Stimulated activated CD4-positive, alpha-beta T cell treated with anti-CD3 and anti-CD28 coated beads, Interleukin-12 subunit alpha, Interleukin-12 subunit beta, amount 100 ng/mL, for 4 hours (primary cell): ENCODE results near the gene ST14.
A peak's percentile ranks its signal among the peaks of the same experiment; 100 is the strongest.

Source experiments
- DNase-seq: peaks from one replicate; pipeline ENCODE4 v3.0.0-alpha.2; 2020

The ST14 gene

DNA sequence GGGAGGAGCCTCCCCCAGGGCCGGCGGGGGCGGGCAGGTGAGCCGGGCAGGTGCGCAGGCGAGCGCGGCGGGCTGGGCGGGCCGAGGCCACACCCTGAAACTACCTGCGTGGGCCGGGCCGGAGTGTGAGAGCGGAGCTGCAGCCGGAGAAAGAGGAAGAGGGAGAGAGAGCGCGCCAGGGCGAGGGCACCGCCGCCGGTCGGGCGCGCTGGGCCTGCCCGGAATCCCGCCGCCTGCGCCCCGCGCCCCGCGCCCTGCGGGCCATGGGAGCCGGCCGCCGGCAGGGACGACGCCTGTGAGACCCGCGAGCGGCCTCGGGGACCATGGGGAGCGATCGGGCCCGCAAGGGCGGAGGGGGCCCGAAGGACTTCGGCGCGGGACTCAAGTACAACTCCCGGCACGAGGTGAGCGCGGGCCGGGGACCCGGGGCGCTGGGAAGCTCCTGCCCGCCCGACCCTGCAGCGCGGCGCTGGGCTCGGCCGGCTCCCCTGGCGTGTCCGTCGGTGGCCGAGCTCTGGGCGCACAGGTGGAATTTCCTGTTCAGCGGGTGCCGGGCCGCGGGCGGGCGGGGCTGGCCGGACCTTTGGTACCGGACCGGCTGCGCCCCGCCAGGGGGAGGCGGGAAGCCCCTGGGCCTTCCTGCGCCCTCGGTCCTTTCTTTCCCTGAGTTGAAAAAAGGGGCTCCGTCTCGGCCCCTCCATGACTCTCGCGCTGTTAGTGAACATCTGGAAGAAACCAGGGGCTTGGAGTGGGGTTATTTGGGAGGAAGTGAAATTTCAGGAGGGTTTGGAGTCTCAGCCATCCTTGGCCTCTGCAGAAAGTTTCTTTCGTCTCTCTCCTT is at the start of gene ST14:
Gene ST14 (plus strand): TSS at position 126 of the 841 bp plus-strand sequence. CDS start 198 bp downstream, at position 324.
- DNase-seq: no peak

DNA sequence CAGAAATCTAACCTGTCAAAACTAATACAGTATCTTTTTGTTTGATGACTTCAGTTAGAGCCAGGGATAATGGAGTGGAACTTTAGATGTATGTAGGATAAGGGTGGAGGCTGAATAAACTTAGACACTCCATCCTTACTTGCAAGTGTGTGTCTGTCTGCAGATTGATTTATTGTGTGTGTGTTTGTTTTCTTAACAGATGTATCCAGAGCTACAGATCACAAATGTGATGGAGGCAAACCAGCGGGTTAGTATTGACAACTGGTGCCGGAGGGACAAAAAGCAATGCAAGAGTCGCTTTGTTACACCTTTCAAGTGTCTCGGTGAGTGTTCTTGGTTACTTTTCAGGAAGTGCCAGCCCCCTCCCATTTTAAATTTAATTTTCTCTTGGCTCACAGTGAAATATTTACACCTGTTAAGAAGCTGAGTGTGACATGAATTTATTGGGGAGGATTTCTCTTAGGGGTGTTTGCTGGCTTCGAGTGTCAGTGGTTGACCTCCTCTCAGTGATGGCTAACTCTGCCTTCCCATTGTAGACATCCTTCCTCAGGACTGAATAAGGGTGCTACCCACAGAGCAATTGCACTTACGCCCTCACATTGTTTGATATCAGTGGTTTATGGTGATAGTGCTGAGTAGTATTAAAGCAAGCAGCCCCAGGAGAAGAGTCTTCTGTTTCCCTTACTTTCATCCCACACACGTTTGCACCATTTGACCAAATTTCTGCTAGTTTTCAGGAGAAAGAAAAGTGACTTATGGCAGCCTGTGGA is 49.1 kb upstream of the ST14 start:
- DNase-seq: no peak

DNA sequence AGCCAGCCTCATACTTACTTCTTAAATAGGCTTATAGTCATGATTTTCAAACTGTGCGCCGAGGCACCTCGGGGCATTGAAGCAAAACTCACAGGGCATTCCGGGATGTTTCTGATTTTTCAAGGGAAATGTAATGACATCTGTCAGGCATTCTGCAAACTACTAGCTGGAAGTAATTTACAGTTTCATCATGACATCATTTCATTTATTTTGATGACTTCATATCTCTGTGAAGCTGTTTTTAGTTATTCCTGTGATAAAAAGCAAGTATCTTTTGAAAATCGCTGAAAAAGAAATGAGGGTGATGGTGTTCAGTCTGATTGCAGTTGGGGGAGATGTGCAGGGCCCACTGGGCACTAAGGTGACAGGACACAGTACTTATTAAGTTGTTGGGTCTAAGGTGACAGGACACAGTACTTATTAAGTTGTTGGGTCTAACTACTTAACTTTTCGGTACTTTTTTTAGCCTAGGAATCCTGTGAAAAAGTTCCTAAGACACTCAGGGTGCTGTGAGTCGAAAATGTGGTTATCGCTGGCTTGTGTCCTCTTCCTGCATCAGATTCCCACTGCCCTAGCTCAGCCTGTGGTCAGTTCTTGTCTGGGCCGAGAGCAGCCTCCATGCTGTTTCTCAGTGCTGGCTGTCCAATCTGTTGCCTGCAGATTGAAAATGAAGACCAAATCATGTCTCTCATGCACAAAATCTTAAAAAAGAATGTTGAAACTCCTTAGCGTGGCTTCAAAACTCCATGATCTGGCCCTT is 47.3 kb upstream of the ST14 start:
- DNase-seq: no peak

DNA sequence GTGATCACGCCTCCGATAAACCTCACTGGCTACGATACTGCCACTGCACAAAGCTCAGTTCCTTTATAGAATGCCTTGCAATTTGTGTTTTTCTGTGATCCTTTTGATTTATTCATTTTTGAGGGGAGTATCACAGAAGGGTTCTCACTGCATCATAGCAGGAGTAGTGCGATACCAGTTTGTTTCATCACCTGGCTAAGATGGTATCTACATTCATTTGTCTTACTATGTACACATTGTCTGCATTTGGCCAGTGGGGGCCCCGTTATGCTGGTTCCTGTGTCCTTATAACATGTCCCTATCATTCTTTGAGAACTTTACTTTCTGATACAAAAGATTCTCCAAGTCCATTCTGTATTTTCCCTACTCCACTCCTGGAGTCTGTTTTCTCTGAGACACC is 45.3 kb upstream of the ST14 start:
- DNase-seq: no peak

DNA sequence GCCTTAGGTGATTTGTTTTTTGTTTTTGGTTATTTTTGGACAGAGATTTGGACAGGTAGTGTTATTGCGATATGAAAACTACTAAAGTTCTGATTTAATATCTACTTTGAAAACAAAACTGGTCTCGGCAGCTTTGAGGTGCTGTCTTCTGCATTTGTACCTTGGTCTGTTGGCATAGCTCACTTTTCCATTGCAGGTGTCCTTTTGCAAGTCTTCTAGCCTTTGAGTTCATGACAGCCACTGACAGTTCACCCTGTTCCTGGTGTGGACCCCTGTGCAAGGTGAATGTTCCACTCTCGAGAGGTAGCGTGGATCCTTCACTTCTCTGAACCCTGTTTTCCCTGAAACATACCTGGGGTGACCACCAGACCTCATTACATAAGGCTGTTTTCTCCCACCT is 44.9 kb upstream of the ST14 start:
- no peak for DNase-seq

DNA sequence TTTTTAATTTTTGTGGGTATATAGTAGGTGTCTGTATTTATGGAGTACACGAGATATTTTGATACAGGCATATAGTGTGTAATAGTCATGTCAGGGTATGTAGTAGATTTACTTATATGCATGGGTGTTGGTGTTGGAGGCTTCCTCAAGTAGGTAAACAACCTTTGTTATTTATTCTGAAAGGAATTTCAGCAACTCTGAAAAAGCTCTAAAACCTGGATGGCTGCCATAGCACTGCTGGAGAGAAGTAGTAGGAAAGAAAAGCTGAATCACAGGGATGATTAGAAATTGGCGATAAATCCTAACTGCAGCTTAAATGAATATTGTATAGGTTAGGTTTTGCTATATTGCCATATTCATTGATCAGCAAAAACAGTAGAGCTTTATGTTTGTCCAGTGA is 44.4 kb upstream of the ST14 start:
- DNase-seq: no peak

DNA sequence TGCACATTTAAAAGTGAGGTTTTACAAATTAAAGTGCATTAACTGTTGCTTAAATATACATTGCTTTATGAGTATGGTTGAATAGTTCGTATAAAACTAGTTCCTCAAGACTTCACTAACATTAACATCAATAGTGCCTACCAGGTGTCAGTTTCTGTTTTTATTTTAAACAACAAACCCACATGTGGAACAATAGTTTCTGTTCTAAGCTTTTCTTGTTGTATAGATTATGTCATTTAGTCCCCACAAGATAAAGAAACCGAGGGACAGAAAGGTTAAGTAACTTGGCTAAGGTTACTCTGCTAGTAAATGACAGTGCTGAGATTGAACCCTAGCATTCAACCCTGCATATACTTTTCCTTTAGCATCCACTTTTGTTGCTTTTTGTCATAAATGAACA is 41.4 kb upstream of the ST14 start:
- DNase-seq: no peak

DNA sequence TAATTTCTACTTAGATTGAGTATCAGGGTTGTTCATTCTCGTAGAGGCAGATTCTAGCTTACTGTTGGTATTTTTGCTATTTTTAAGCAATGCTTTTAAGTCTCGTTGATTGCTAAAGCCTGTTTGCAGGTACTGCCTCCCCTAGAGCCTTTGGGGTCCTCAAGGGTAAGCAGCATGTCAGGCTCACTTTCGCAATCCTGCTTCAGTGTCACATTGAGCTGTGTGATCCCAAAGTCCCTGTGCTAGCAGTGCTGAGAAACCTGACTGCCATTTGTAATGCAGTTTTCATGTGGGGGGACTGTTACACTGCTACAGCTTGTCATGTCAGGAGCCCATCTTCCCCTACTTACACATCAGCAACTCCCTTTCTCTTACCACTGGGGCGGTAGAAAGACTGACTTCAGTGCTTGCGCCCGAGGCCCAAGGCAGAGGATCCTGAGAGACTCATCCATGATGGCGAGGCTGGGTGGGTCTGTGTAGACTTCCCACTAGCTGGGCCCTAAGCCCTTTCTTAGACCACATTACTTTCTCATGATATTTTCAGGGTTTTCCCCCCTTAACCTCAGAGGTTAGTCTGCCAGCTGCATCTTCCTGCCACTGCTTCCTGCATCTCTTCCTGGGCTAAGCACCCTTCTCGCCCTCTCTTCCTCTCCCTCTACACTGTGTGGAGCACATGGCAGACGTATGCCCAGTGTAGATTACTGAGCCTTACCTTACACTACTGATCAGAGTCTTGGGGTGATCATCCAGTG is 40.8 kb upstream of the ST14 start:
- no peak for DNase-seq

DNA sequence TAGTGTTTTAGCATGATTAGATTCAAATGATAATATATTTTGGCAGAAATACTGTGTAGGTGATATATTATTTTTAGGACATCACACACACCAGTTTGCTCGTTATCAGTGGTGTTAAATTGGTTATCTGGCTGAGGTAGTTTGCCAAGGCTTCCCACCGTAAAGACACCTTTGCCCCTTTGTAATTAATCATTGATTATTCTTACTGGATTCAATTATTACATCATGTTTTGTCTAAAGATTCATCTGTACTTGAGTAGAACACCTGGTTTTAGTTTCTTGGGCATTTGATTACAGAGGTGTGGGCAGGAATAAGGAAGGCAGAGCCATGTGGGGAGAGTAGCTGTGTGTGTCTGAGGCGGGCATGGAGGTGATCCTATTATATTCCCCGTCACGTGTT is 39.5 kb upstream of the ST14 start:
- DNase-seq: no peak

DNA sequence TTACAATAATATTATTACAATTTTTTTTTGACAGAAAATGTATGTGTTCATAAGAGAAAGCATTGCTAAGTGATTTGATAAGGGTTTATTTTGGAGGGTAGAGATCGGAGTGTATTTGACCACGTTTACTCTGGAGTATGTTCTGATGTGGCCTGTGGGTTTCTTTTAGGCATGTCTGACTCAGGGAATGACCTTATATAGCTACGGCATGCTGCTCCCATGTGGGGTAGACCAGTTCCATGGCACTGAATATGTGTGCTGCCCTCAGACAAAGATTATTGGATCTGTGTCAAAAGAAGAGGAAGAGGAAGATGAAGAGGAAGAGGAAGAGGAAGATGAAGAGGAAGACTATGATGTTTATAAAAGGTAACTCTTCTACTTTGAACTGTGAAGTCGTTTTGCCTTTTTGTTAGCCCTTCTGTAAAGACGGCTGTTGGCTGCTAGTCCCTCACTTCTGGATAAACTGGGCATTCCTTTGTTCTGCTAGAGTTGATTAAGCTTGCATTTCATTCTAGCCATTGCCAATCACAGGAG is 38.1 kb upstream of the ST14 start:
- DNase-seq: no peak

DNA sequence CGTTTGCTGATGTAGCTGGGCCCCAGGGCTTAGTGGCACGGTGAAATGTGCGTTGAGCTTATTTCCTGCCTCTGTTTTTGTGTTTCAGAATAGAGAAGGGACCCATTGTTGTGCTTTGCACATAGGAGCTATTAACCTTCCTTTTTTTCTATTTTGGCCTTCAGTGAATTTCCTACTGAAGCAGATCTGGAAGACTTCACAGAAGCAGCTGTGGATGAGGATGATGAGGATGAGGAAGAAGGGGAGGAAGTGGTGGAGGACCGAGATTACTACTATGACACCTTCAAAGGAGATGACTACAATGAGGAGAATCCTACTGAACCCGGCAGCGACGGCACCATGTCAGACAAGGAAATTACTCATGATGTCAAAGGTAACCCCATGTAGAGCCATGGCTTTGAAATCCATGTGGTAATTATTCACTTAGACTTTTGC is 37.4 kb upstream of the ST14 start:
- peak; percentile 11 for DNase-seq

DNA sequence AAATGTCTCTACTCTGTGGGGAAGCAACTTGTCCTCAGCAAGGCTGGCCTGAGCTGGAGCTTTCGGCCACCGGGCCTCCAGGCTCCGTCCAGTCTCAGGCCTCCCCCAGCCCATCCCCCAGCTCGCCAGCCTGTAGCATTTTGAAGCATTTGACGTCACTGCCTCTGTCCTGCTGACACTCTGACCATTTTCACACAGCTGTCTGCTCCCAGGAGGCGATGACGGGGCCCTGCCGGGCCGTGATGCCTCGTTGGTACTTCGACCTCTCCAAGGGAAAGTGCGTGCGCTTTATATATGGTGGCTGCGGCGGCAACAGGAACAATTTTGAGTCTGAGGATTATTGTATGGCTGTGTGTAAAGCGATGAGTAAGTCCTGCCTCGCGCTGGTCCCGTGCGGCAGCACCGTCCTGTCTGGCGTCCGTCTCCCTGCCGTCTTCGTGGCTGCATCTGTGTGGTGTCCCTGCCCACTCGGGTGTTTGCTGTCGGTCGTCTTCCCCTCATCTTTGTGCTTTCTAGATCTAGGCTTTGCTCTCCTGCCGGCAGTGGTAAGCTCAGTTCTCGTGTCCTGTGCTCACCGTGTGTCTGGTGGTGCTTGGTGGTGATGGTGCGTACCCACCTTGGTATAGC is 36.1 kb upstream of the ST14 start:
- no peak for DNase-seq

DNA sequence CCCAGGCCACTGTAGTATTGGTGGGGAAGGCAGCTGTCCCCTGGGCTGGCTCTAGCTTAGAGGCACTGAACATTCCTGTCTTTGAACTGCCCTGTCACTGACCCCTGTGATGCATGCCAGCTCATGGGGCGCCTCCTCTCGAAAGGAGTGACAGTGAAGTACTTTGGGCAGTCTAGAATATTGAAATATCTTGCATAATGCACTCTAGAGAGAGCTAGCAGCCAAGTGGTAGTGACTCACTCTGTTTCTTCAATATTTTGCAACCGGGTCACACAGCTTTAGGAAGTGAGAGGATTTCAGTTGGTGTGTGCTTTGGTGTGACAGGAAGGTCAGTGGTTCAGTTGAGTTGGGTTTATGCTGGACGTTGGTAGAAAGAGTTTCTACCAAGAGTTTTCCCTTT is 35.5 kb upstream of the ST14 start:
- no peak for DNase-seq

DNA sequence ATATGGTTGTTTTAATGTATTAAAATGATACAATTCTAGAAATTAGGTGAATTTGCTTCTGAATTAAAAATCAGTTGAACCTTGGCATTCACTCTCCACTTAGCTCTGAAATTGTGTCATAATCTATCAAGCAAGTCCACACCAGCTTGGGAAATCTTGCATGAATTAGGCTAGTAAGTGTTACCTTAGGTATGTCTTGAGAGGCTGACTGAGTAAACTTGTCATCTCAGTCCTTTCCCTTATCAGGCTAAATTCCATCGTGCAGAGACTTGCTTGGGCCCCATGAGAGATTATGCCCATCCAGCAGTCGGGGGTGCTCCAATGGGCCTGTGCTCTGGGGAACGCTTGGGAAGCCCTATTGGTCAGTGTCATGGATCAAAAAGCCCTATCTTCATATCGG is 33.9 kb upstream of the ST14 start:
- DNase-seq: no peak

DNA sequence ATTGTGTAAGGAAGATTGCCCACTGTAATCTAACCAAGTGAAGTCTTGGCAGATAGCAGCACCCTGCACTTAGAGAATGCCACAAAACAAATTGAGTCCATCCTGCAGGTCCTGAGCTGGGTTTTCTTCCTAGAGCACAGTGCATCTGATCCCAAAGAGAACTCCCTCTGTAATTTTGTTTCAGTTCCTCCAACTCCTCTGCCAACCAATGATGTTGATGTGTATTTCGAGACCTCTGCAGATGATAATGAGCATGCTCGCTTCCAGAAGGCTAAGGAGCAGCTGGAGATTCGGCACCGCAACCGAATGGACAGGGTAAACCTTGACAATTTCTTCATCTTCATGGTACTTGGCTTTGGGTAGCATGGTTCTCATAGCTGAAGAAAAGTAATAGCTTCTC is 33.1 kb upstream of the ST14 start:
- DNase-seq: no peak

DNA sequence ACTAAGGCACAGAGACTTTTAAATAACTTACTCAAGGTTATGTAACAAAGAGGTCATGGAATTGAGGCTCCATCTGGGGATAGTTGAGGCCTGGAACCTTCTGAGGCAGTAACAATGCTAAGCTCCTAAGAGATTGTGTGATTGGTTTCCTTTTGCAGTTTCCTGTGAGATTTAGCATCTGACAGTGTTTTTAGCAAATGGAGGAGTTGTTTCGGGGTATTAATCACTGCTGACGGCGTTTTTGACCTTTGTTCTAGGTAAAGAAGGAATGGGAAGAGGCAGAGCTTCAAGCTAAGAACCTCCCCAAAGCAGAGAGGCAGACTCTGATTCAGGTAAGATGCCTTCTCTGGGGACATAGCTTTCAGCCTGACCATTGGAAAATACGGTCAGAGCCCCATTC is 32.1 kb upstream of the ST14 start:
- no peak for DNase-seq

DNA sequence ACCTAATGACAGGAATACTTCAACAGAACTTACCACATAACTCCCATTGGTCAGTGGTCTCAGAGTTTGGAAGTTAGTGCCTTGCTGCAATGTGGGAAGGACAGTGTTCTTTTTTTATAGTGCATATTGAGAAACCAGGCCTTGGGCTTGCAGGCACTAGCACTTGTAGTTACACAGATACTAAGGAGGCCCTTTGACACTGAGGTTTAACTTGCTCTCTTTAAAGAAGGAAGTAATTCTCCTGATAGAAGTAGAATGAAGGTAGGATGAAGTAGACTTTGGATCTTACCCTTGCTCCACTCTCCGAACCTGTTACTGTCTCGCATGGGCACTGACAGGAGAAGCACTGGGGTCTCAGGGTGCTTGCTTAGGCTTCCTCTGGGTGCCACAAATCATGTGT is 31.0 kb upstream of the ST14 start:
- DNase-seq: no peak

DNA sequence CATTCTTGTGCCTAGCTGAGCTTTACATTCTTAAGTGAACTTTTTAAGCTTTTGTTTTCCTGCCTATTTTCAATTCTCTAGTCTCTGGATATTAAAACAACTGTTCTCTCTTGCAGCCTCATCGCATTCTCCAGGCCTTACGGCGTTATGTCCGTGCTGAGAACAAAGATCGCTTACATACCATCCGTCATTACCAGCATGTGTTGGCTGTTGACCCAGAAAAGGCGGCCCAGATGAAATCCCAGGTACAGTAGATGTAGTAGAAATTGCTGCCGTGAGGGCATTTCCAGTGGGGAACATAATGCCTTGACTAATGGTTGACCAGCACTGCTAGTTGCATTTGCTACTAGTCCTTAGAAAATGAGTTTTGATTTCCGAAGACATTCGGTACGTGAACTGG is 29.7 kb upstream of the ST14 start:
- no peak for DNase-seq

DNA sequence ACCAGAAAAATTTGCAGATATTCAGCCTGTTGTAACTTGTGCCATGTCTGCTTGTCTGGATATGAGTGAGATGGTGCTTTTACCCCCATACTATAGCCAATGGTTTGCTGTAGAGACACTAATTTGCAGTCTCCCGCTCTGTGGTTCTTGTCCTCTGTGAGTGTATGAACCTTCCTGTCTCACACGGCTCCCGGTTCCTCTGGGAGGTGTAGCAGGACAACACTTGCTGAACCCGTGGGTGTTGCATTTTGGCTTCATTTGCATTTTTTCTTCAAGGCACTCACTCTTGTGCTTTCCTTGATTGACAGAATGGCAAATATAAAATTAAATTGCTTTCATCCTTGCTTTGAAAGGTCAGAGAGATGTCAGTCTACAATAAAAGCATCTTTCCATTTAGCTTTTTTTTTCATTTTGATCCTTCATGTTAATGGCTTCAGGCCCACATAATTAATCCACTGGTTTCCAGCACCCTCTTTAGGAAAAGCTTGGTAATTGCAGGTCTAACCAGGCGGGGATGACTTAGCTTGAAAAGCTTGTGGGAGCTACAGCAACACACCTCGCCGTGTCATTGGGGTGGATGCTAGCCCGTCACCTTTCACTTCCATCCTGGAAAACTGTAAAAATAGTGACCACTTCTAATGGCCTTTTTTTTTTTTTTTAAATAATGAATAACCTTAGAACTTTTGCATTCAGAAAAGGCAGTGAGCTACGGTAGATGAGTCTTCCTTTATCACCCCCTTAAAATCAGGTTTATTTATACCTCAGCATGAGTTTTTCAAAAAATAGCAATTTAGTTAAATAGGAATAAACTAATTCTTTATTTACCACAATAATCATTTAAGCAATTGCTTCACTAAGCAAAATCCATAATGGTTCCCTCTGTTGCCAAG is 27.4 kb upstream of the ST14 start:
- peak; percentile 10 for DNase-seq

DNA sequence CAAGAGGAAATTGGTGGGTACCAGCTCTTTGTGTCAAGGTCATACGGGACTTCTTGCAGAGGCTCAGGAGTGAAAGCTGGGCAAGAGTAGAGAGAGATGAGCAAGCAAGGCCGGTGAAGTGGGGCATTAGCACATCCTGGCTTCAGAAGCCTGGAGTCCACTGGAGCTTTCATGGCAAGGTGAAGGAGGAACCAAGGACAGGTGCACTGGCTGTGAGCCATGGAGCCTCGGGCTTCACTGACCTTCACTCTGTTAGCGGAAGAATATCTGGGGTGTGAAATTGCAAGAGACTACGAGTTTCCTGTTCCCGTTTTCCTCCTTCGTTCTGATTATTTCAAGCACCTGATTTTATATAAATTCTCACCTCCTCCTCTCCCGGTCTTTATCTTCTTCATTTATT is 25.9 kb upstream of the ST14 start:
- DNase-seq: no peak

DNA sequence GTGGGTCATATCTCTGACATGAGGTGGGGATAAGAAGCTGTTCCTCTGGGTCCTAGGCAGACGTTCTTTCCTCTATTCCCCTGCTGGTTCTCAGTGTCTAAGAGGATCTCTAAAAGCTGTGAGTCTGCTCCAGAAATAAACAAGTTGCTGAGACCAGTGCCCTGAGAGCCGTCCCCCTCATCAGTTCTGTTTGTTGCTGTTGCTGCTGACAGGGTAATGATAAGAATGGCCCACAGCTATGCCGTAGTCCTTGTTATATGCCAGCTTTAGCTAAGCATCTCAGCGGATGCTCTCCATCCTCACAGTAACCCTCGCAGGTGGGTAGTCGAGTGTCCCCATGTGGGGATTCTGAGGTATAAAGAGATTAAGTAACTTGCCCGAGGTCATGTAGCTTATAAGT is 23.5 kb upstream of the ST14 start:
- no peak for DNase-seq
